K562 (cell line): ENCODE data around the gene RASSF7. TPM values are rescaled to one million over a fixed set of nuclear protein-coding genes. Genes with fewer than 3 reads are reported as not detected.

ENCODE experiments used
- ATAC-seq: fragments of 200-7000 bp; cut with Tn5 transposase; 3 replicates; pipeline ENCODE4 v1.9.1; 2020; ENCODE audit warnings: moderate library complexity
- BruUV-seq: library from RNA; stranded (reverse); fragments of 400-500 nt; replicated peaks from 2 replicates; lab custom pipeline; 2021; lab: Mats Ljungman, UMichigan
- CTCF ChIA-PET: fragments of 300-600 bp; formaldehyde crosslinking; extraction: SDS; loops from one replicate; lab custom pipeline; 2021; ENCODE audit warnings: low intra/inter-chr PET ratio; lab: Yijun Ruan, JAX
- POLR2A ChIA-PET: fragments of 300-600, 350-650 bp; sonication (Branson Sonifier 250); formaldehyde crosslinking; extraction: SDS; loops from one replicate; lab custom pipeline; 2021; ENCODE audit warnings: antibody characterized with exemption, inconsistent platforms; lab: Yijun Ruan, JAX
- DNase-seq, 4 experiments: peaks; one replicate each; pipeline versions ENCODE4 v3.0.0 to v3.0.0-alpha.2; 2011 to 2018; ENCODE audit warnings: low spot score in 3 of 4, mixed read lengths in 3 of 4; ENCODE audit errors: extremely low read depth in 1 of 4
- FAIRE-seq: peaks from 2 replicates; lab custom pipeline; 2011; peaks lifted over from hg19 to GRCh38; lab: Jason Lieb, UNC
- H2AFZ ChIP-seq: 2 replicates; pipeline ENCODE4 v1.6.0; 2011; ENCODE audit warnings: low read depth, low read length, control low read depth, inconsistent platforms
- H3K27ac ChIP-seq: fragments of 200-600 bp; 3 replicates; pipeline ENCODE4 v1.8.0; 2011; ENCODE audit warnings: low read depth, mild to moderate bottlenecking, control low read depth, inconsistent platforms, low read length, moderate library complexity, mixed read lengths; ENCODE audit errors: extremely low read depth
- H3K27me3 ChIP-seq, 2 experiments: fragments of 300-600 bp in 1 of 2; 2 replicates in 1 of 2; 3 replicates in 1 of 2; pipeline versions ENCODE4 v1.6.0 to v1.8.0; 2011; ENCODE audit warnings: inconsistent platforms in 2 of 2, low read length in 2 of 2, mild to moderate bottlenecking in 1 of 2, mixed read lengths in 1 of 2, moderate library complexity in 1 of 2; ENCODE audit not compliant: control insufficient read depth in 2 of 2, insufficient read depth in 2 of 2
- H3K36me3 ChIP-seq: fragments of 300-600 bp; 3 replicates; pipeline ENCODE4 v1.8.0; 2011; ENCODE audit warnings: mild to moderate bottlenecking, low read length, inconsistent platforms; ENCODE audit not compliant: control insufficient read depth, insufficient read depth
- H3K4me1 ChIP-seq, 2 experiments: fragments of 200-600 bp in 1 of 2; replicated peaks in 1 of 2; 2 replicates in 1 of 2; 3 replicates in 1 of 2; pipeline versions ENCODE4 v1.5.1 to v1.8.0; 2011; ENCODE audit warnings: inconsistent platforms in 2 of 2, low read length in 2 of 2, mild to moderate bottlenecking in 1 of 2, mixed read lengths in 1 of 2, moderate library complexity in 1 of 2; ENCODE audit not compliant: control insufficient read depth in 2 of 2, insufficient read depth in 2 of 2
- H3K4me2 ChIP-seq: 2 replicates; pipeline ENCODE4 v1.6.1; 2011; ENCODE audit warnings: low read length, control low read depth, inconsistent platforms, mixed read lengths; ENCODE audit not compliant: insufficient read depth
- H3K4me3 ChIP-seq: fragments of 200-600 bp; sonication (generic), shearing (Covaris generic); 2 replicates; pipeline ENCODE4 v1.5.1; 2016; ENCODE audit warnings: control low read depth, inconsistent platforms
- H3K79me2 ChIP-seq: fragments of 200-600 bp; 3 replicates; pipeline ENCODE4 v1.8.0; 2011; ENCODE audit warnings: low read length, inconsistent platforms; ENCODE audit not compliant: control insufficient read depth, insufficient read depth
- H3K9ac ChIP-seq, 2 experiments: 2 replicates each; pipeline versions ENCODE4 v1.6.0 to v1.6.1; 2011; ENCODE audit warnings: low read depth in 2 of 2, low read length in 2 of 2, control low read depth in 1 of 2, inconsistent platforms in 1 of 2, mild to moderate bottlenecking in 1 of 2, mixed read lengths in 1 of 2; ENCODE audit not compliant: insufficient read depth in 1 of 2
- H3K9me1 ChIP-seq: one replicate; pipeline ENCODE4 v1.6.0; 2011; ENCODE audit warnings: inconsistent platforms, mild to moderate bottlenecking, low read length, moderate library complexity; ENCODE audit not compliant: control insufficient read depth, insufficient read depth
- H3K9me3 ChIP-seq: replicated peaks from 2 replicates; pipeline ENCODE4 v1.5.1; 2011; ENCODE audit warnings: low read depth, low read length, inconsistent platforms; ENCODE audit not compliant: control insufficient read depth, insufficient read depth
- H4K20me1 ChIP-seq: replicated peaks from 2 replicates; pipeline ENCODE4 v1.6.1; 2011; ENCODE audit warnings: low read length, inconsistent platforms, mixed read lengths; ENCODE audit not compliant: control insufficient read depth, insufficient read depth
- CHD1 ChIP-seq: fragments of 200-600 bp; sonication (generic); IDR thresholded peaks from one replicate; pipeline ENCODE4 v1.6.1; 2012; ENCODE audit warnings: mild to moderate bottlenecking, moderate library complexity, low read length, inconsistent platforms
- HDAC1 ChIP-seq, 2 experiments: fragments of 450-650 bp; IDR thresholded peaks; 2 replicates each; pipeline ENCODE4 v1.6.1; 2016 to 2017; ENCODE audit warnings: inconsistent platforms in 1 of 2, mild to moderate bottlenecking in 1 of 2, moderate library complexity in 1 of 2
- HLTF ChIP-seq: fragments of 450-650 bp; IDR thresholded peaks from 2 replicates; pipeline ENCODE4 v1.6.1; 2016
- HNRNPL ChIP-seq: fragments of 200-400 bp; formaldehyde crosslinking; IDR thresholded peaks from 2 replicates; pipeline ENCODE4 v1.6.1; 2017; ENCODE audit warnings: low read depth, mild to moderate bottlenecking, low read length
- KDM4B ChIP-seq, 2 experiments: fragments of 450-650 bp in 1 of 2; sonication (generic) in 1 of 2; IDR thresholded peaks; 2 replicates each; pipeline ENCODE4 v1.6.1; 2016 to 2017; ENCODE audit warnings: borderline replicate concordance in 2 of 2, antibody characterized with exemption in 1 of 2, low read depth in 1 of 2, mild to moderate bottlenecking in 1 of 2
- KDM5B ChIP-seq: fragments of 200-600 bp; sonication (generic); IDR thresholded peaks from 2 replicates; pipeline ENCODE4 v1.6.1; 2012; ENCODE audit warnings: low read depth, mild to moderate bottlenecking, moderate library complexity, low read length, control low read depth, inconsistent platforms; ENCODE audit not compliant: insufficient replicate concordance
- LARP7 ChIP-seq: fragments of 450-650 bp; IDR thresholded peaks from 2 replicates; pipeline ENCODE4 v1.6.1; 2016
- MAZ ChIP-seq, 2 experiments: fragments of 450-650 bp in 1 of 2; sonication (generic) in 1 of 2; formaldehyde crosslinking; IDR thresholded peaks in 1 of 2; conservative IDR thresholded peaks in 1 of 2; 2 replicates each; pipeline versions ENCODE4 v1.4.0 to v1.5.0; 2020; ENCODE audit warnings: mild to moderate bottlenecking in 1 of 2, missing genetic modification reagents in 1 of 2
- MBD2 ChIP-seq: sonication (generic); IDR thresholded peaks from 2 replicates; pipeline ENCODE4 v1.6.1; 2016; ENCODE audit warnings: low read depth, borderline replicate concordance
- POLR2A ChIP-seq: fragments of 450-650 bp; conservative IDR thresholded peaks from 2 replicates; pipeline ENCODE4 v1.6.1; 2016
- POLR3G ChIP-seq: IDR thresholded peaks from 2 replicates; pipeline ENCODE4 v1.6.1; 2011; ENCODE audit not compliant: insufficient read length, insufficient replicate concordance; ENCODE audit errors: extremely low read depth
- RBBP5 ChIP-seq: fragments of 200-600 bp; sonication (generic); IDR thresholded peaks from 2 replicates; pipeline ENCODE4 v1.6.1; 2012; ENCODE audit warnings: borderline replicate concordance, mild to moderate bottlenecking, low read length, control low read depth, inconsistent platforms; ENCODE audit not compliant: insufficient read depth, poor library complexity, severe bottlenecking
- SMARCA5 ChIP-seq: fragments of 450-650 bp; IDR thresholded peaks from 2 replicates; pipeline ENCODE4 v1.6.1; 2016
- SP1 ChIP-seq: sonication (generic); formaldehyde crosslinking; IDR thresholded peaks from 2 replicates; pipeline ENCODE4 v1.8.1; 2022; ENCODE audit warnings: mild to moderate bottlenecking, missing genetic modification reagents
- TAF7 ChIP-seq: fragments of 450-650 bp; IDR thresholded peaks from 2 replicates; pipeline ENCODE4 v1.6.1; 2016; ENCODE audit warnings: missing genetic modification characterization, missing compliant biosample characterization
- ZKSCAN1 ChIP-seq: fragments of 150-350 bp; IDR thresholded peaks from 2 replicates; pipeline ENCODE4 v1.6.1; 2016; ENCODE audit warnings: low read depth, low read length
- ZNF121 ChIP-seq: sonication (generic); formaldehyde crosslinking; conservative IDR thresholded peaks from 2 replicates; pipeline ENCODE4 v1.8.0; 2022; ENCODE audit warnings: missing genetic modification reagents
- ZNF445 ChIP-seq: fragments of 250-450 bp; sonication (Bioruptor Pico); IDR thresholded peaks from 2 replicates; pipeline ENCODE4 v1.4.0; 2020; ENCODE audit warnings: low read depth, mild to moderate bottlenecking, moderate library complexity
- WGBS: fragments of 100-300 bp; shearing (Covaris generic); methylation state at CpG from one replicate; pipeline ENCODE4 v1.1.6; 2016; ENCODE audit warnings: low coverage, mixed read lengths; ENCODE audit not compliant: insufficient coverage; ENCODE audit errors: missing lambda C conversion rate; 5-methylcytosine and 5-hydroxymethylcytosine counted together
- in situ Hi-C: fragments of 300-500 bp; cut with MboI; formaldehyde crosslinking; loops from 4 replicates; pipeline ENCODE4 v1.15.0; 2018; ENCODE audit warnings: inconsistent platforms, mixed read lengths
- intact Hi-C: fragments of 100-400 bp; cut with micrococcal nuclease; formaldehyde crosslinking; loops from 2 replicates; pipeline ENCODE4 v1.14.2; 2022
- polyA plus RNA-seq, 8 experiments: library from polyadenylated mRNA; depleted of rRNA in 4 of 8; stranded (reverse) in 5 of 8; unstranded in 3 of 8; fragments of >200 nt; fragmentation: Nextera tagmentation in 2 of 8; fragmentation: Illumina TruSeq in 1 of 8; extraction: Ambion mirVana in 2 of 8; extraction: Trizol in 1 of 8; gene quantifications; 2 replicates each; pipeline versions ENCODE4 v1.2.1 to v1.2.3, GENCODE V29; 2011 to 2014; ENCODE audit warnings: inconsistent platforms in 1 of 8, missing spikeins in 1 of 8
- total RNA-seq, 7 experiments: library from RNA; depleted of rRNA in 6 of 7; stranded (reverse); fragments of >200 nt in 6 of 7; fragmentation: Illumina TruSeq in 2 of 7; extraction: Trizol in 2 of 7; gene quantifications; 2 replicates each; pipeline versions ENCODE4 v1.2.1 to v1.2.3, GENCODE V29; 2011 to 2021; ENCODE audit warnings: low replicate concordance in 1 of 7
- TF ChIP-seq, protein P1 (sequence below): fragments of 450-650 bp; IDR thresholded peaks from 2 replicates; pipeline ENCODE4 v1.6.1; 2016
- TF ChIP-seq, protein P2 (sequence below): fragments of 450-650 bp; formaldehyde crosslinking; IDR thresholded peaks from 2 replicates; pipeline ENCODE4 v1.4.0; 2020; ENCODE audit warnings: mild to moderate bottlenecking

RASSF7 gene
- total and polyA plus RNA-seq, 9 of the 15 experiments (the other 6 are each of a cell fraction or from before 2014, with no cell fraction given): 0.41 to 45.2 (median 18.6) TPM

DNA sequence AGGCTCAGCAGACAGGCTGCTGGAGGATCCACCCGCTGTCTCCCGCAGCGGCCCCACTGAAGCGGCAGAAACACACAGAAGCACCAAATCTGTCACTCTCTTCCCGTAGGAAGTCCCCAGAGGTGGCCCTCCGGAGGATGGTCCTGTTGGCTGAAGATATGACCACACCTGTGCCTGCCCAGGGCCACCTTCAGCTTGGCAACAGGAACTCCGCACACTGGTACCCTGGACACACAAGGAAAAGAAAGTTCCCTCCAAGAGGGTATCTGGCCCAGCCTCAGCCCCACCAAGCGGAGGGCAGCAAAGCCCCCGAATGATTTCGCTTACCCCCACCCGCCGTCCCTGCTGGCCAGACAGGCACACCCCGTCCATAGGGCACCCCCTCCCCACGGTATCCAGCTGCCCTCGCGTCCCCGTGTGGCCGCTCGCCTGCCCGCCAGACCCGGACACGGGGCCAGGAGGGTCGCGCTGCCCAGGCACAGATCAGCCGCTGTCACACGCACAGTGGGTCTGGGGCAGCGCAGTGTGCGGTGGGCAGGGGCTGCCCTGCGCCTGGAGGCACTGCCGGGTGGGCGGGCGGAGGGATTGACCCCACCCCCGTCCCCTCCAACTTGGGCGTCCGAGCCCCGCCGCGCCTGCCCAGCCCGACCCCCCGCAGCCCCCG lies 7.0 kb downstream of the RASSF7 start:
- peak overlapping the region; percentile 84 for H3K4me3 ChIP-seq
- DNase-seq: no peak
- H3K9me3 ChIP-seq: no peaks in the 10 kb centered on the region
- no peaks in the 10 kb centered on the region for H4K20me1 ChIP-seq
- no peak; the same call in 1 of the 3 replicates for ATAC-seq
- WGBS: 20% methylated on average over 32 of the region's 41 CpGs
- peak overlapping the region; percentile 38; the same call in 1 of the 3 replicates for H3K27ac ChIP-seq
- no TSS peak for BruUV-seq
- no peaks in the 10 kb centered on the region for H3K9me1 ChIP-seq
- peak overlapping the region; percentile 68; the same call in 1 of the 2 replicates for H2AFZ ChIP-seq
- H3K36me3 ChIP-seq: peaks cover 25% of the 10 kb centered on the region; the same call in 2 of the 3 replicates
- ChIA-PET POLR2A (interaction anchor here (0.6 to 1.9 kb wide), 2 partner anchors 8 to 159 kb away, joined by 4 to 6 read pairs; no protein-coding TSS in a partner anchor), CTCF (interaction anchor here (0.7 kb wide), 1 partner anchor 32 kb away, joined by 5 read pairs; the partner anchor contains the start of gene HRAS)
- peak overlapping the region; percentile 53 to 93; a peak in 3 of 4 replicates for H3K9ac ChIP-seq
- H3K27me3 ChIP-seq: no peaks in the 10 kb centered on the region
- FAIRE-seq: peak; percentile 51
- H3K4me1 ChIP-seq: peaks cover 27 to 72% of the 10 kb centered on the region in 2 experiments
- in situ Hi-C loops: no loop called here
- intact Hi-C loops: loop anchor here (10.0 kb wide), 1 partner anchor 227 kb away; the partner anchor contains the start of genes CEND1 and SLC25A22
- H3K79me2 ChIP-seq: peaks cover 30% of the 10 kb centered on the region
- peak overlapping the region; percentile 91 for H3K4me2 ChIP-seq
- TF ChIP-seq POLR2A (no peak), CHD1 (no peak), SP1 (CRISPR knock-in tag) (peak; percentile 55; the same call in 1 of the 2 replicates), KDM5B (peak; percentile 22), RBBP5 (peak; percentile 67), HNRNPL (0 out of 2 replicates have a peak, but pooled peaks have one; percentile 33), ZNF121 (CRISPR knock-in tag) (peak; percentile 59), MAZ (CRISPR knock-in tag; conservative IDR thresholded peaks at IDR 0.05 in 1 of 2, IDR thresholded peaks at IDR 0.05 in 1 of 2) (no peak), HLTF (no peak), KDM4B (IDR thresholded peaks at IDR 0.05; ENCODE audit: borderline replicate concordance in 2 of 2, low read depth in 1 of 2) (no peak), MBD2 (0 out of 2 replicates have a peak, but pooled peaks have one; percentile 3), POLR3G (no peak), ZNF445 (no peak), SMARCA5 (no peak), ZKSCAN1 (no peak), HDAC1 (IDR thresholded peaks at IDR 0.05) (peak in 1 of 2 experiments; percentile 46; a peak in 2 of 4 replicates), LARP7 (no peak), TAF7 (tag) (no peak)
- TF ChIP-seq, protein P1, sequence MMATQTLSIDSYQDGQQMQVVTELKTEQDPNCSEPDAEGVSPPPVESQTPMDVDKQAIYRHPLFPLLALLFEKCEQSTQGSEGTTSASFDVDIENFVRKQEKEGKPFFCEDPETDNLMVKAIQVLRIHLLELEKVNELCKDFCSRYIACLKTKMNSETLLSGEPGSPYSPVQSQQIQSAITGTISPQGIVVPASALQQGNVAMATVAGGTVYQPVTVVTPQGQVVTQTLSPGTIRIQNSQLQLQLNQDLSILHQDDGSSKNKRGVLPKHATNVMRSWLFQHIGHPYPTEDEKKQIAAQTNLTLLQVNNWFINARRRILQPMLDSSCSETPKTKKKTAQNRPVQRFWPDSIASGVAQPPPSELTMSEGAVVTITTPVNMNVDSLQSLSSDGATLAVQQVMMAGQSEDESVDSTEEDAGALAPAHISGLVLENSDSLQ: no peak
- TF ChIP-seq, protein P2, sequence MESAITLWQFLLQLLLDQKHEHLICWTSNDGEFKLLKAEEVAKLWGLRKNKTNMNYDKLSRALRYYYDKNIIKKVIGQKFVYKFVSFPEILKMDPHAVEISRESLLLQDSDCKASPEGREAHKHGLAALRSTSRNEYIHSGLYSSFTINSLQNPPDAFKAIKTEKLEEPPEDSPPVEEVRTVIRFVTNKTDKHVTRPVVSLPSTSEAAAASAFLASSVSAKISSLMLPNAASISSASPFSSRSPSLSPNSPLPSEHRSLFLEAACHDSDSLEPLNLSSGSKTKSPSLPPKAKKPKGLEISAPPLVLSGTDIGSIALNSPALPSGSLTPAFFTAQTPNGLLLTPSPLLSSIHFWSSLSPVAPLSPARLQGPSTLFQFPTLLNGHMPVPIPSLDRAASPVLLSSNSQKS (CRISPR knock-in tag): no peak
